Ascending aorta (tissue), 2 donors: Measurements from ENCODE around the gene KLHL12. TPM values are rescaled to one million over a fixed set of nuclear protein-coding genes. Genes with fewer than 3 reads are reported as not detected.

Experiments used
- DNase-seq, 2 donors: peaks; one replicate each; pipeline ENCODE4 v3.0.0-alpha.2; 2019; ENCODE audit warnings: low spot score in 2 of 2
- H3K27ac ChIP-seq, 2 donors: fragments of 200-600 bp; sonication (generic); one replicate each; pipeline ENCODE4 v1.5.1; 2016 to 2017; ENCODE audit warnings: mild to moderate bottlenecking in 1 of 2
- H3K27me3 ChIP-seq: fragments of 200-600 bp; sonication (generic); one replicate; pipeline ENCODE4 v1.5.1; 2017
- H3K36me3 ChIP-seq, 2 donors: fragments of 200-600 bp; sonication (generic); one replicate each; pipeline ENCODE4 v1.5.1; 2016
- H3K4me1 ChIP-seq, 2 donors: fragments of 200-600 bp; sonication (generic); one replicate each; pipeline ENCODE4 v1.5.1; 2016 to 2017; ENCODE audit warnings: mild to moderate bottlenecking in 1 of 2
- H3K4me3 ChIP-seq, 2 donors: fragments of 200-600 bp; sonication (generic); one replicate each; pipeline ENCODE4 v1.5.1; 2016 to 2017; ENCODE audit warnings: mild to moderate bottlenecking in 1 of 2
- H3K9me3 ChIP-seq, 2 donors: fragments of 200-600 bp; sonication (generic); one replicate each; pipeline ENCODE4 v1.5.1; 2016
- CTCF ChIP-seq, 3 experiments: fragments of 200-600 bp in 2 of 3; fragments of 450-650 bp in 1 of 3; sonication (generic) in 2 of 3; IDR thresholded peaks; one replicate each; pipeline ENCODE4 v1.5.1; 2016 to 2019; ENCODE audit warnings: antibody characterized with exemption in 3 of 3, mild to moderate bottlenecking in 1 of 3, moderate library complexity in 1 of 3
- intact Hi-C: fragments of 100-400 bp; cut with DNase I; formaldehyde crosslinking; loops from one replicate; pipeline ENCODE4 v1.15.1; 2023
- total RNA-seq: library from RNA; depleted of rRNA; stranded (reverse); fragments of >200 nt; gene quantifications from one replicate; pipeline ENCODE4 v1.1.0, GENCODE V29; 2016

The KLHL12 gene
- total RNA-seq, 1 donor from 2014 or later = 17.8 TPM

DNA sequence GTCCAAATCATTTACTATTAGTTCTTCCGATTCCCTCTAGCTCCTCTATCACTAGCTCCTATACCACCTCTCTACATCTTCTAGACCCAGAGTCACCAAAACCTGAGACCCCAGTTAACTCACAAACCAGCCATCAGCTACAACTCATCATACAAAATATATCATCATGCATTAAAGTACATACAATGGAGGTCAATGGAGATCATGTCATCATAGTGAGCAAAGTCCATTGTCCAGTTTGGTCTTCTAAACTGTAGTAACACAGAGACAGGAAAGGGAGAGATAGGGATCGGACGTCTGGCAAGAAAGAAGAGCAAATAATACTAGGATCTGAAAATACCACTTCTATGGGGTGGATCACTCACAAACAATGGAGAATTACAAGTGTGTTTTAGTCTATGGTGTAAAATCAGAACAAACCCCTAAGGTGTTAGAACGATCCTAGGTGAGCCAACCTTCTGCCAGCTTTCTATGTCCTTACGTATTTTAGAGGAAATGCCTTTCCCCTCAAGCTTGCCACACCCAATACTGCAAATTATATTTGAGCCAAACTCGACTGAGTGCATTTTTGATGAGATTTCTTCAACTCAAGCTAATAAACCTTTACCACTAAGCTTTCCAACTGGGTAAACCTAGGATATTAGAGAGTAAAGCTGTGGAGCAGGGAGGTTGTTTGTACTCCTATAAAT lies 27.2 kb upstream of the KLHL12 start:
- H3K27ac ChIP-seq = no peak overlapping the region
- H3K36me3 ChIP-seq = peaks cover 16% of the 10 kb centered on the region in 2 donors
- no peak for DNase-seq
- peaks cover 3 to 21% of the 10 kb centered on the region in 2 donors for H3K4me1 ChIP-seq
- TF ChIP-seq CTCF (IDR thresholded peaks at IDR 0.05) = no peak
- no peaks in the 10 kb centered on the region for H3K9me3 ChIP-seq
- H3K4me3 ChIP-seq = no peak overlapping the region
- intact Hi-C loops = no loop called here
- no peaks in the 10 kb centered on the region for H3K27me3 ChIP-seq

GRCh38 chr1:202953392-202953791 lies 26.4 kb upstream of the KLHL12 start:
- TF ChIP-seq CTCF (IDR thresholded peaks at IDR 0.05) = no peak
- Histone ChIP-seq H3K9me3 (no peaks in the 10 kb centered on the region), H3K27ac (peak overlapping the region in 1 of 2 donors; percentile 32), H3K4me1 (peaks cover 3 to 16% of the 10 kb centered on the region in 2 donors), H3K4me3 (no peak overlapping the region), H3K27me3 (no peaks in the 10 kb centered on the region), H3K36me3 (peaks cover 24% of the 10 kb centered on the region in 2 donors)
- DNase-seq = no peak
- intact Hi-C loops = no loop called here

DNA sequence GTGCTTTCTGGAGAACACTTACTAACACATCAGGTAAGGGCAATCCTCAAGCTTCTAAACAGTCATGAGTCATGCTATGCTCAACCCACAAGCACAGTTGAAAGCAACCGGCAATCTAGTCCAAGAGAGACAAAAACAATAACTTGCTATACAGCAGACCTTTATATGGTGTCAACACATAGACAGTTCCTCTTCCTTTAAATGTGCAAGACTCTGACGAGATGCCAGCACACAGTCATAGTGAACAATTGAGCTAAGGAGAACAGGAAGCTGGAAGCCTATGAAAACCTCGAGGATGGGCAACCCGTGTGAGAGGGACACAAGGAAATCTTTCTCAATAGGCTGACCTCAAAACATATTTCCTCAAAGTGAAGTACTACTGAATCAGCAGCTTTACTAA lies 25.8 kb upstream of the KLHL12 start:
- H3K4me1 ChIP-seq = peaks cover 3 to 16% of the 10 kb centered on the region in 2 donors
- peak in 1 of 2 donors; percentile 71 for DNase-seq
- no peaks in the 10 kb centered on the region for H3K27me3 ChIP-seq
- H3K9me3 ChIP-seq = no peaks in the 10 kb centered on the region
- intact Hi-C loops = no loop called here
- peak overlapping the region in 1 of 2 donors; percentile 24 for H3K27ac ChIP-seq
- peaks cover 29 to 30% of the 10 kb centered on the region in 2 donors for H3K36me3 ChIP-seq
- H3K4me3 ChIP-seq = no peak overlapping the region
- TF ChIP-seq CTCF (IDR thresholded peaks at IDR 0.05) = no peak

GRCh38 chr1:202952099-202952498 lies 25.1 kb upstream of the KLHL12 start:
- peak overlapping the region in 1 of 2 donors; percentile 24 for H3K27ac ChIP-seq
- H3K27me3 ChIP-seq = no peaks in the 10 kb centered on the region
- no peak for TF ChIP-seq CTCF (IDR thresholded peaks at IDR 0.05)
- H3K9me3 ChIP-seq = no peaks in the 10 kb centered on the region
- DNase-seq = no peak
- no peak overlapping the region for H3K4me3 ChIP-seq
- H3K36me3 ChIP-seq = peaks cover 33 to 37% of the 10 kb centered on the region in 2 donors
- H3K4me1 ChIP-seq = peaks cover 3 to 11% of the 10 kb centered on the region in 2 donors
- intact Hi-C loops = no loop called here

GRCh38 chr1:202951437-202951836 lies 24.4 kb upstream of the KLHL12 start:
- TF ChIP-seq CTCF (IDR thresholded peaks at IDR 0.05) = no peak
- peaks cover 0 to 4% of the 10 kb centered on the region in 2 donors for H3K4me1 ChIP-seq
- no peak for DNase-seq
- no peak overlapping the region for H3K27ac ChIP-seq
- H3K27me3 ChIP-seq = no peaks in the 10 kb centered on the region
- intact Hi-C loops = no loop called here
- peaks cover 40 to 44% of the 10 kb centered on the region in 2 donors for H3K36me3 ChIP-seq
- no peak overlapping the region for H3K4me3 ChIP-seq
- H3K9me3 ChIP-seq = no peaks in the 10 kb centered on the region
